ENCODE data around the gene DCBLD1.
"Not testable (repeated sequence)": the region's sequence is repeated elsewhere in the genome, so short reads cannot be mapped to it uniquely, and the experiment has no call there.

DCBLD1 gene

GRCh38 chr6:117503211-117503610 is 20.7 kb downstream of the DCBLD1 start:
- DNase-seq: no peak

- no peak for DNase-seq
These were observed 22.1 kb downstream of the DCBLD1 start for GRCh38 chr6:117504478-117505144.

GRCh38 chr6:117505311-117505710 is 22.8 kb downstream of the DCBLD1 start:
- DNase-seq: no peak

DNA sequence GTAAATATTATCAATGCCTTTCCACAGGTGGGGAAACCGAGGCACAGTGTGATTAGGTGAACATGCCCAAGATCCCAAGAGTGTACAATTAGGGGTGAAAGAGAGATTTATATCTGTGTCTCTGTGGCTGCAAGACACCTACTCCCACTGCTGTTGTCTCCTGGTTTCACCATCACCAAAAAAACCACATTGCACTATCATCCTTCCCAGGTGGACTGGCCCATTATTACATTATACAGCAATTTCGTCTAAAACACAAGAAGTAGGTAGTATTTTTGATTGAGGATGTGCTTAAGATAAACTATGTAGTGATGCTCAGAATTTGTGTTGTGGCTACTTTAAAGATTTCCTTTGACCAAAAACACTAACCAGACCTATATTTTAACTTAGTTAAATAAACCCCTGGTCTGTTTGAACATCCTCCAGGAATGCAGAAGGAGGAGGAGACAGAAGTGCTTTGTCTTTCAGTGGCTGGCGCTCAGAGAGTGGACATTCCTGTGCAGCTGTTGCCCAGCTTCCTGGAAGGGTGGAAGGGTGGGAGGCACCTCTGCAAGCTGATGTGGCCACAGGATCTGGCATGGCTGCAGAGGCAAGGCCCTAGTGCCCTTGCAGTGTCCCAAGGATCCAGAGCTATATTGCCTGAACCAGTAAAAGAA is 23.8 kb downstream of the DCBLD1 start:
- no peak for DNase-seq

DNA sequence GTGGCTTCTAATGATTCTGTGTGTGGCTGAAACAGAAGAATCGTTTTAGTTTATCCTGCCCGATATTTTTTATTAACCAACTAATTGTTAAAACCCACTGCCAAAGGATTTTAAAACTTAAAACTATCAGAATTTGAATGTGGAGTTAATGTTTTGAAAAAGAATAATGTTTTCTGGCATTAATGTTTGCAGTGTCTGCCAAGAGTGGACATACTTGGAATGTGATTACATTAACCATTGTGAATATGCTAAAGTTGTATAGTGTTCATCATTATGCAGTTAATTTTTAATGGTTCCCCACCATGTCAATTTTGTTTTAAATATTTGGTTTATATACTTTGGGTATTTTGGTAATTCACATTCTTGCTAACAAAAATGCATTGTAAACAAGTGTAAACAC is 24.4 kb downstream of the DCBLD1 start:
- no peak for DNase-seq

GRCh38 chr6:117508450-117508971 is 26.0 kb downstream of the DCBLD1 start:
- no peak for DNase-seq

- DNase-seq: no peak
These were observed 26.5 kb downstream of the DCBLD1 start for GRCh38 chr6:117509021-117509420.

GRCh38 chr6:117512056-117512828 is 29.8 kb downstream of the DCBLD1 start:
- no peak for DNase-seq

DNA sequence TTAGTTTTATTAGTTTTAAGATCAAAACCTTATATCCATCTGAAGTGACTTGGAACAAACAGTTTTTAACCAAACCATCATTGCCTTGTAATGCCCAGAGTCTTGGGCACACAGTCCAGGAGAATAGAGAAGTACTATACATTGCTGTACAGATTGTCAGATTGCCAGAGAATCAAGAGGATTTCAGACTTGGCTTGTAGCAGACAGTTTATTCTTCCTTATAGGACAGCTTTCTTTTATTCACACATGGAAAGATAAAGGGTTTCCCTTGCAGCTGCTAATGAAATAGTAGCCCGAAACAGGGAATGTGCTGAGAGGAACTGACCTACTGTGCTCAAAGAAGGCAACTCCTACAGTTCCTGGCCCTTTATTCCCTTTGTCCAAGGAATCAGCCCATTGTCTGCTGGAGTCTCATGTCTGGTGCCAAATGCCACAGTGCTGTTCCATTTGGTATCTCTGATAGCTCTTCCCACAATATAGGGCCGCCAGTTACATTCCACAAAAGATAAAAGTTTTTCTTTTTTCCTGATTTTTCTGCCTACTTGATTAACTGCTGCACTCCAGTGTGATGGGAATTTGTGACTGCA is 30.6 kb downstream of the DCBLD1 start:
- DNase-seq: no peak

DNA sequence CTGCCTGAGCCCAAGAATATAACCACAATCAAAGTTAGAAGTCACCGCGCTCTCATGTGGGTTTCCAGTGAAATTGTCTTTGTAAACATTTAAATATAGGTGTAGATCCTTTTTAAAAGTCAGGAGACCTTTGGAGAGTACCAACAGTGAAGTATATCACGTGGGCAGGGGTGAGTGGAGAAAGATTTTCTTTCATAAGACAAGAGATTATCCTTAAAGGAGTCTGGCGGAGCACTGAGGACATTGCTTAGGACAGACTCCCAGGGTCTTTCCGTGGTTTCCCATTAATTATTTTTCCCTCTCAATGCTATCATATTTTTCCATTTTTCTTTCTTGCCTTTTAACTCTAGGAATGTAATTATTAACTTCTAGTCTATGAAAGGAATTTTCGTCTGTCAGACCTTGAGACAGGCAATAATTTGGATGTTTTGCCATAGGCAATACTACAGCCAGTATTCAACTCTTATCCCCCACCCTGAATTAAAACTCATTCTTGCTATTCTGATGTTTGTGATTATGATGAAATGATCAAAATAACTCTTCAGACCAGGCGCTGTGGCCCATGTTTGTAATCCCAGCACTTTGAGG is 31.4 kb downstream of the DCBLD1 start:
- DNase-seq: no peak

- DNase-seq: no peak
These were observed 32.2 kb downstream of the DCBLD1 start for GRCh38 chr6:117514655-117515054.

GRCh38 chr6:117515326-117515725 is 32.9 kb downstream of the DCBLD1 start:
- no peak for DNase-seq

- DNase-seq: not testable (repeated sequence)
These were observed 35.5 kb downstream of the DCBLD1 start for GRCh38 chr6:117517995-117518394.

- no peak for DNase-seq
These were observed 36.4 kb downstream of the DCBLD1 start for GRCh38 chr6:117518870-117519269.

DNA sequence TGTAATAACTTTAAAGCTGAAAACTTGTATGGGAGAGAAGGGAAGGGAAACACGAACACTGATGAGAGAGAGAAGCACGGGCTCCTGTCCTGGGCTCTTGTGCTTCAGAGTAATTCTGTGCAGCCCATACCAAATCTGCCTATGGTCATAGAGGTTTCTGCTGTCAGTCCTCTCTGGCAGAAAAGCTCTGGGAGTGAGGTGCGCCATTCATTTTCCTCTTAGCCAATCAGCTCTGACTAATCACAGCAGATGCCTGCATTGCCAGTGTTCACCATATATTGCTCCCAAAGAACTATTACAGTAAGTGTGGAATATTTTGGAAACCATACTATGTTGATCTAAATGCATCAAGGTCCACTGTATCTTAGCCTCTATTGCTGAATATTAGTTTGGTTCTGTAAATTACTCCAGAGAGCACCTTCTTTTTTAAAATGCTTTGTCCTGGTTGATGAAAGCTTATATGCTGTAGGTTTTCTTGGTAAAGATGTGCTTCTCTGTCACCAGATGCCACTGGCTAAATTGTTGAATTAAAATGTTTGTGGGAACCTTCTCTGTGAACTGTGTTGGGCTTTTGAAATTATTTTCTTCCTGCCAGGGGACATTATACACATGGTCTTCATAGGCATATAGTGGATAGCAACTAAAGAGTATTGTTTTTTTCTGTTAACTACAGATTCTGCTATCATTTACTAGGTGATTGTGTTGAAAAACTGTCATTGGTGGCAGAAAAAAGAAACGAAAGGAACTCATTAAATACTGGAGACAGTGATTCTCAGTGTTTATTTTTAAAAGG is 38.3 kb downstream of the DCBLD1 start:
- no peak for DNase-seq

DNA sequence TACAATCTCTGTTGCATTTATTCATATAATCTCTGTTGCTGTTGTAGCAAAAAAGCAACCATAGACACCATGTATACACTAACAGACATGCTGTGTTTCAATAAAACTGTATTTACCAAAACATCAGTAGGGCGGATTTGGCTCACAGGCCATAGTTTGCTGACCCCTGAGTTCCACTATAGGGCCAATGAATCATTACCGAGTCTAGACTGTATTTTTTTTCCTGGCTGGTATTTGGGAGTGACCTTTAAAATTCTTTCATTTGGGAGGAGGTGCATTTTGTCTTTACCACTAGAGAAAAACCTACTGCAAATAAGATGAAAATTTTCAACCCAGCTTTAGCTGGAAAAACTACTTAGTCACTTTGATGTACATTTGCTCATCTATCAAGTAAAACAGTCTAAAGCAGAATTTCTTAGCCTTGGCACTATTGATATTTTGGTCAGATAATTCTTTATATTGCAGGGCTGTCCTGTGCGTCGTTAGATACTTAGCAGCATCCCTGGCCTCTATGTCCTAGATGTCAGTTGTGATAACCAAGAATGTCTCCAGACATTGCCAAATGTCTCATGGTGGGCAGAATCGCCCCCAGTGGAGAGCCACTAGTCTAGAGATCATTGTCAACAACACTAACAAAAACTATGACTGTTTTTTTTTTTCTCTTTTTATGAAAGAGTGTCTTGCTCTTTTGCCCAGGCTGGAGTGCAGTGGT is 39.5 kb downstream of the DCBLD1 start:
- no peak for DNase-seq

- DNase-seq: no peak
These were observed 43.1 kb downstream of the DCBLD1 start for GRCh38 chr6:117525607-117526006.

- DNase-seq: no peak
These were observed 48.2 kb downstream of the DCBLD1 start for GRCh38 chr6:117530467-117531242.

- no peak for DNase-seq
These were observed 48.9 kb downstream of the DCBLD1 start for GRCh38 chr6:117531346-117531745.

Measured in SIG-M5 (cell line).